Body of pancreas (tissue), 4 donors: ENCODE results near the gene KLRD1.

Source experiments
- POLR2A ChIP-seq, 3 donors: fragments of 450-650 bp; IDR thresholded peaks; one replicate each; pipeline ENCODE4 v1.6.1; 2016; ENCODE audit warnings: antibody characterized with exemption in 3 of 3, mild to moderate bottlenecking in 2 of 3
- TF ChIP-seq, protein P1 (sequence below), 7 experiments: fragments of 450-650 bp in 4 of 7; fragments of 200-600 bp in 3 of 7; sonication (generic) in 3 of 7; IDR thresholded peaks; one replicate each; pipeline ENCODE4 v1.5.1; 2016 to 2019; ENCODE audit warnings: antibody characterized with exemption in 7 of 7

- TF ChIP-seq, protein P1, sequence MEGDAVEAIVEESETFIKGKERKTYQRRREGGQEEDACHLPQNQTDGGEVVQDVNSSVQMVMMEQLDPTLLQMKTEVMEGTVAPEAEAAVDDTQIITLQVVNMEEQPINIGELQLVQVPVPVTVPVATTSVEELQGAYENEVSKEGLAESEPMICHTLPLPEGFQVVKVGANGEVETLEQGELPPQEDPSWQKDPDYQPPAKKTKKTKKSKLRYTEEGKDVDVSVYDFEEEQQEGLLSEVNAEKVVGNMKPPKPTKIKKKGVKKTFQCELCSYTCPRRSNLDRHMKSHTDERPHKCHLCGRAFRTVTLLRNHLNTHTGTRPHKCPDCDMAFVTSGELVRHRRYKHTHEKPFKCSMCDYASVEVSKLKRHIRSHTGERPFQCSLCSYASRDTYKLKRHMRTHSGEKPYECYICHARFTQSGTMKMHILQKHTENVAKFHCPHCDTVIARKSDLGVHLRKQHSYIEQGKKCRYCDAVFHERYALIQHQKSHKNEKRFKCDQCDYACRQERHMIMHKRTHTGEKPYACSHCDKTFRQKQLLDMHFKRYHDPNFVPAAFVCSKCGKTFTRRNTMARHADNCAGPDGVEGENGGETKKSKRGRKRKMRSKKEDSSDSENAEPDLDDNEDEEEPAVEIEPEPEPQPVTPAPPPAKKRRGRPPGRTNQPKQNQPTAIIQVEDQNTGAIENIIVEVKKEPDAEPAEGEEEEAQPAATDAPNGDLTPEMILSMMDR (IDR thresholded peaks at IDR 0.05): no peak
- no peak for TF ChIP-seq POLR2A (IDR thresholded peaks at IDR 0.05)
These were observed 18.5 kb upstream of the KLRD1 start for GRCh38 chr12:10289005-10289754.
